ENCODE results near the gene ZBED6. TPM values are rescaled to one million over a fixed set of nuclear protein-coding genes. Genes with fewer than 3 reads are reported as not detected.

ZBED6 gene
- total RNA-seq, 1 experiment from 2014 or later: 13.4 TPM

DNA sequence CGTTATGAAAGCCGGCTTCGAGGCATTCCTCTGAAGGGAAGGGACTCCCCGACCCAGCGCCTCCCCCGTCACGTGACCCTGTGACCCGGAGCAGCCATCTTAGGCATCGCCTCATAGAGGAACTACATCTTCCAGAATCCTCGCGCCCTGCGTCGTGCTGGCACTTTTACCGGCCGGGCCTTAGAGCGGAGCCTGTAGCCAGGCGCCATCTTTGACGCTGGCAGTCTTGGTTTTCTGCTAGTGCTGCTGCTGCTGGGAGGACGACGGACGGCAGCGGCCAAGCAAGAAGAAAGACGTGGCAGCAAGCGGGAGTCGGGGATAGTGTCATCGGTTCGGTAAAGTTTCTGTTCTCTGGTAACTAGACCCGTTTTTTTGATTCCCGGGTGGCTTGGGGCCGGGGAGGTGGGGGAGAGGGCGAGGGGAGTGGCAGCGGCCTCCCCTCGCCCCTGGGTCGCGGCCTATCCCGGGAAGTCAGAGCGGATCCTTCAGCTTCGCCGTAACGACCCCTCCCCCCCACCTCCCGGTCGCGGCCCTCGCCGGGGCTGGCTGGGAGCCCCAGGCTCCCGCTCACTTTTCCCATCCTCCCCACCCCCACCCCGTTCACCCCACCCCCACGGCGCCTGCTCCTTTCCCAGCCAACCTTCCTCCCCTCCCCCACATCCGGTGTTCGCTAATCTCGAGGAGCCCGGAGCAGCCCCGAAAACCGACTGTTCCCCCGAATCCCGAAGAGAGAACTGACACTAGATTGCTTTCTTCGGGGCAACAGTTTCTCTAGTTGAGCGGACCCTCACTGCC is at the start of gene ZBED6, which contains the start of gene ZC3H11A (continued):
- TF ChIP-seq, protein P1, sequence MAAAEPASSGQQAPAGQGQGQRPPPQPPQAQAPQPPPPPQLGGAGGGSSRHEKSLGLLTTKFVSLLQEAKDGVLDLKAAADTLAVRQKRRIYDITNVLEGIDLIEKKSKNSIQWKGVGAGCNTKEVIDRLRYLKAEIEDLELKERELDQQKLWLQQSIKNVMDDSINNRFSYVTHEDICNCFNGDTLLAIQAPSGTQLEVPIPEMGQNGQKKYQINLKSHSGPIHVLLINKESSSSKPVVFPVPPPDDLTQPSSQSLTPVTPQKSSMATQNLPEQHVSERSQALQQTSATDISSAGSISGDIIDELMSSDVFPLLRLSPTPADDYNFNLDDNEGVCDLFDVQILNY (CRISPR knock-in tag; IDR thresholded peaks at IDR 0.05): no peak
- TF ChIP-seq, protein P2, sequence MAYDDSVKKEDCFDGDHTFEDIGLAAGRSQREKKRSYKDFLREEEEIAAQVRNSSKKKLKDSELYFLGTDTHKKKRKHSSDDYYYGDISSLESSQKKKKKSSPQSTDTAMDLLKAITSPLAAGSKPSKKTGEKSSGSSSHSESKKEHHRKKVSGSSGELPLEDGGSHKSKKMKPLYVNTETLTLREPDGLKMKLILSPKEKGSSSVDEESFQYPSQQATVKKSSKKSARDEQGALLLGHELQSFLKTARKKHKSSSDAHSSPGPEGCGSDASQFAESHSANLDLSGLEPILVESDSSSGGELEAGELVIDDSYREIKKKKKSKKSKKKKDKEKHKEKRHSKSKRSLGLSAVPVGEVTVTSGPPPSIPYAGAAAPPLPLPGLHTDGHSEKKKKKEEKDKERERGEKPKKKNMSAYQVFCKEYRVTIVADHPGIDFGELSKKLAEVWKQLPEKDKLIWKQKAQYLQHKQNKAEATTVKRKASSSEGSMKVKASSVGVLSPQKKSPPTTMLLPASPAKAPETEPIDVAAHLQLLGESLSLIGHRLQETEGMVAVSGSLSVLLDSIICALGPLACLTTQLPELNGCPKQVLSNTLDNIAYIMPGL (CRISPR knock-in tag; IDR thresholded peaks at IDR 0.05): no peak
- TF ChIP-seq IRF2 (CRISPR knock-in tag; IDR thresholded peaks at IDR 0.05; ENCODE audit: borderline replicate concordance, low read depth): no peak
- TF ChIP-seq NR1H2 (CRISPR knock-in tag; IDR thresholded peaks at IDR 0.05): no peak
- TF ChIP-seq, protein P3, sequence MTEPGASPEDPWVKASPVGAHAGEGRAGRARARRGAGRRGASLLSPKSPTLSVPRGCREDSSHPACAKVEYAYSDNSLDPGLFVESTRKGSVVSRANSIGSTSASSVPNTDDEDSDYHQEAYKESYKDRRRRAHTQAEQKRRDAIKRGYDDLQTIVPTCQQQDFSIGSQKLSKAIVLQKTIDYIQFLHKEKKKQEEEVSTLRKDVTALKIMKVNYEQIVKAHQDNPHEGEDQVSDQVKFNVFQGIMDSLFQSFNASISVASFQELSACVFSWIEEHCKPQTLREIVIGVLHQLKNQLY (CRISPR knock-in tag; IDR thresholded peaks at IDR 0.05): no peak
- TF ChIP-seq MXD4 (CRISPR knock-in tag; IDR thresholded peaks at IDR 0.05; ENCODE audit: borderline replicate concordance): no peak
- TF ChIP-seq, protein P4, sequence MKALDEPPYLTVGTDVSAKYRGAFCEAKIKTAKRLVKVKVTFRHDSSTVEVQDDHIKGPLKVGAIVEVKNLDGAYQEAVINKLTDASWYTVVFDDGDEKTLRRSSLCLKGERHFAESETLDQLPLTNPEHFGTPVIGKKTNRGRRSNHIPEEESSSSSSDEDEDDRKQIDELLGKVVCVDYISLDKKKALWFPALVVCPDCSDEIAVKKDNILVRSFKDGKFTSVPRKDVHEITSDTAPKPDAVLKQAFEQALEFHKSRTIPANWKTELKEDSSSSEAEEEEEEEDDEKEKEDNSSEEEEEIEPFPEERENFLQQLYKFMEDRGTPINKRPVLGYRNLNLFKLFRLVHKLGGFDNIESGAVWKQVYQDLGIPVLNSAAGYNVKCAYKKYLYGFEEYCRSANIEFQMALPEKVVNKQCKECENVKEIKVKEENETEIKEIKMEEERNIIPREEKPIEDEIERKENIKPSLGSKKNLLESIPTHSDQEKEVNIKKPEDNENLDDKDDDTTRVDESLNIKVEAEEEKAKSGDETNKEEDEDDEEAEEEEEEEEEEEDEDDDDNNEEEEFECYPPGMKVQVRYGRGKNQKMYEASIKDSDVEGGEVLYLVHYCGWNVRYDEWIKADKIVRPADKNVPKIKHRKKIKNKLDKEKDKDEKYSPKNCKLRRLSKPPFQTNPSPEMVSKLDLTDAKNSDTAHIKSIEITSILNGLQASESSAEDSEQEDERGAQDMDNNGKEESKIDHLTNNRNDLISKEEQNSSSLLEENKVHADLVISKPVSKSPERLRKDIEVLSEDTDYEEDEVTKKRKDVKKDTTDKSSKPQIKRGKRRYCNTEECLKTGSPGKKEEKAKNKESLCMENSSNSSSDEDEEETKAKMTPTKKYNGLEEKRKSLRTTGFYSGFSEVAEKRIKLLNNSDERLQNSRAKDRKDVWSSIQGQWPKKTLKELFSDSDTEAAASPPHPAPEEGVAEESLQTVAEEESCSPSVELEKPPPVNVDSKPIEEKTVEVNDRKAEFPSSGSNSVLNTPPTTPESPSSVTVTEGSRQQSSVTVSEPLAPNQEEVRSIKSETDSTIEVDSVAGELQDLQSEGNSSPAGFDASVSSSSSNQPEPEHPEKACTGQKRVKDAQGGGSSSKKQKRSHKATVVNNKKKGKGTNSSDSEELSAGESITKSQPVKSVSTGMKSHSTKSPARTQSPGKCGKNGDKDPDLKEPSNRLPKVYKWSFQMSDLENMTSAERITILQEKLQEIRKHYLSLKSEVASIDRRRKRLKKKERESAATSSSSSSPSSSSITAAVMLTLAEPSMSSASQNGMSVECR (CRISPR knock-in tag; IDR thresholded peaks at IDR 0.05; ENCODE audit: borderline replicate concordance): 0 out of 2 replicates have a peak, but pooled peaks have one; percentile 23
- TF ChIP-seq NR3C1 (CRISPR knock-in tag; conservative IDR thresholded peaks at IDR 0.05; ENCODE audit: low read depth): no peak
- TF ChIP-seq TP53 (CRISPR knock-in tag; IDR thresholded peaks at IDR 0.05): no peak
- TF ChIP-seq, protein P5, sequence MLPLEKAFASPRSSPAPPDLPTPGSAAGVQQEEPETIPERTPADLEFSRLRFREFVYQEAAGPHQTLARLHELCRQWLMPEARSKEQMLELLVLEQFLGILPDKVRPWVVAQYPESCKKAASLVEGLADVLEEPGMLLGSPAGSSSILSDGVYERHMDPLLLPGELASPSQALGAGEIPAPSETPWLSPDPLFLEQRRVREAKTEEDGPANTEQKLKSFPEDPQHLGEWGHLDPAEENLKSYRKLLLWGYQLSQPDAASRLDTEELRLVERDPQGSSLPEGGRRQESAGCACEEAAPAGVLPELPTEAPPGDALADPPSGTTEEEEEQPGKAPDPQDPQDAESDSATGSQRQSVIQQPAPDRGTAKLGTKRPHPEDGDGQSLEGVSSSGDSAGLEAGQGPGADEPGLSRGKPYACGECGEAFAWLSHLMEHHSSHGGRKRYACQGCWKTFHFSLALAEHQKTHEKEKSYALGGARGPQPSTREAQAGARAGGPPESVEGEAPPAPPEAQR (CRISPR knock-in tag; IDR thresholded peaks at IDR 0.05): no peak
- TF ChIP-seq, protein P6, sequence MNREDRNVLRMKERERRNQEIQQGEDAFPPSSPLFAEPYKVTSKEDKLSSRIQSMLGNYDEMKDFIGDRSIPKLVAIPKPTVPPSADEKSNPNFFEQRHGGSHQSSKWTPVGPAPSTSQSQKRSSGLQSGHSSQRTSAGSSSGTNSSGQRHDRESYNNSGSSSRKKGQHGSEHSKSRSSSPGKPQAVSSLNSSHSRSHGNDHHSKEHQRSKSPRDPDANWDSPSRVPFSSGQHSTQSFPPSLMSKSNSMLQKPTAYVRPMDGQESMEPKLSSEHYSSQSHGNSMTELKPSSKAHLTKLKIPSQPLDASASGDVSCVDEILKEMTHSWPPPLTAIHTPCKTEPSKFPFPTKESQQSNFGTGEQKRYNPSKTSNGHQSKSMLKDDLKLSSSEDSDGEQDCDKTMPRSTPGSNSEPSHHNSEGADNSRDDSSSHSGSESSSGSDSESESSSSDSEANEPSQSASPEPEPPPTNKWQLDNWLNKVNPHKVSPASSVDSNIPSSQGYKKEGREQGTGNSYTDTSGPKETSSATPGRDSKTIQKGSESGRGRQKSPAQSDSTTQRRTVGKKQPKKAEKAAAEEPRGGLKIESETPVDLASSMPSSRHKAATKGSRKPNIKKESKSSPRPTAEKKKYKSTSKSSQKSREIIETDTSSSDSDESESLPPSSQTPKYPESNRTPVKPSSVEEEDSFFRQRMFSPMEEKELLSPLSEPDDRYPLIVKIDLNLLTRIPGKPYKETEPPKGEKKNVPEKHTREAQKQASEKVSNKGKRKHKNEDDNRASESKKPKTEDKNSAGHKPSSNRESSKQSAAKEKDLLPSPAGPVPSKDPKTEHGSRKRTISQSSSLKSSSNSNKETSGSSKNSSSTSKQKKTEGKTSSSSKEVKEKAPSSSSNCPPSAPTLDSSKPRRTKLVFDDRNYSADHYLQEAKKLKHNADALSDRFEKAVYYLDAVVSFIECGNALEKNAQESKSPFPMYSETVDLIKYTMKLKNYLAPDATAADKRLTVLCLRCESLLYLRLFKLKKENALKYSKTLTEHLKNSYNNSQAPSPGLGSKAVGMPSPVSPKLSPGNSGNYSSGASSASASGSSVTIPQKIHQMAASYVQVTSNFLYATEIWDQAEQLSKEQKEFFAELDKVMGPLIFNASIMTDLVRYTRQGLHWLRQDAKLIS (CRISPR knock-in tag; IDR thresholded peaks at IDR 0.05; ENCODE audit: borderline replicate concordance): no peak
- no peak for TF ChIP-seq JAZF1 (CRISPR knock-in tag; IDR thresholded peaks at IDR 0.05)
- TF ChIP-seq, protein P7, sequence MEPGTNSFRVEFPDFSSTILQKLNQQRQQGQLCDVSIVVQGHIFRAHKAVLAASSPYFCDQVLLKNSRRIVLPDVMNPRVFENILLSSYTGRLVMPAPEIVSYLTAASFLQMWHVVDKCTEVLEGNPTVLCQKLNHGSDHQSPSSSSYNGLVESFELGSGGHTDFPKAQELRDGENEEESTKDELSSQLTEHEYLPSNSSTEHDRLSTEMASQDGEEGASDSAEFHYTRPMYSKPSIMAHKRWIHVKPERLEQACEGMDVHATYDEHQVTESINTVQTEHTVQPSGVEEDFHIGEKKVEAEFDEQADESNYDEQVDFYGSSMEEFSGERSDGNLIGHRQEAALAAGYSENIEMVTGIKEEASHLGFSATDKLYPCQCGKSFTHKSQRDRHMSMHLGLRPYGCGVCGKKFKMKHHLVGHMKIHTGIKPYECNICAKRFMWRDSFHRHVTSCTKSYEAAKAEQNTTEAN (CRISPR knock-in tag; IDR thresholded peaks at IDR 0.05): no peak
- TF ChIP-seq RELA (CRISPR knock-in tag; IDR thresholded peaks at IDR 0.05; ENCODE audit: borderline replicate concordance): no peak
- TF ChIP-seq, protein P8, sequence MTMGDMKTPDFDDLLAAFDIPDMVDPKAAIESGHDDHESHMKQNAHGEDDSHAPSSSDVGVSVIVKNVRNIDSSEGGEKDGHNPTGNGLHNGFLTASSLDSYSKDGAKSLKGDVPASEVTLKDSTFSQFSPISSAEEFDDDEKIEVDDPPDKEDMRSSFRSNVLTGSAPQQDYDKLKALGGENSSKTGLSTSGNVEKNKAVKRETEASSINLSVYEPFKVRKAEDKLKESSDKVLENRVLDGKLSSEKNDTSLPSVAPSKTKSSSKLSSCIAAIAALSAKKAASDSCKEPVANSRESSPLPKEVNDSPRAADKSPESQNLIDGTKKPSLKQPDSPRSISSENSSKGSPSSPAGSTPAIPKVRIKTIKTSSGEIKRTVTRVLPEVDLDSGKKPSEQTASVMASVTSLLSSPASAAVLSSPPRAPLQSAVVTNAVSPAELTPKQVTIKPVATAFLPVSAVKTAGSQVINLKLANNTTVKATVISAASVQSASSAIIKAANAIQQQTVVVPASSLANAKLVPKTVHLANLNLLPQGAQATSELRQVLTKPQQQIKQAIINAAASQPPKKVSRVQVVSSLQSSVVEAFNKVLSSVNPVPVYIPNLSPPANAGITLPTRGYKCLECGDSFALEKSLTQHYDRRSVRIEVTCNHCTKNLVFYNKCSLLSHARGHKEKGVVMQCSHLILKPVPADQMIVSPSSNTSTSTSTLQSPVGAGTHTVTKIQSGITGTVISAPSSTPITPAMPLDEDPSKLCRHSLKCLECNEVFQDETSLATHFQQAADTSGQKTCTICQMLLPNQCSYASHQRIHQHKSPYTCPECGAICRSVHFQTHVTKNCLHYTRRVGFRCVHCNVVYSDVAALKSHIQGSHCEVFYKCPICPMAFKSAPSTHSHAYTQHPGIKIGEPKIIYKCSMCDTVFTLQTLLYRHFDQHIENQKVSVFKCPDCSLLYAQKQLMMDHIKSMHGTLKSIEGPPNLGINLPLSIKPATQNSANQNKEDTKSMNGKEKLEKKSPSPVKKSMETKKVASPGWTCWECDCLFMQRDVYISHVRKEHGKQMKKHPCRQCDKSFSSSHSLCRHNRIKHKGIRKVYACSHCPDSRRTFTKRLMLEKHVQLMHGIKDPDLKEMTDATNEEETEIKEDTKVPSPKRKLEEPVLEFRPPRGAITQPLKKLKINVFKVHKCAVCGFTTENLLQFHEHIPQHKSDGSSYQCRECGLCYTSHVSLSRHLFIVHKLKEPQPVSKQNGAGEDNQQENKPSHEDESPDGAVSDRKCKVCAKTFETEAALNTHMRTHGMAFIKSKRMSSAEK (CRISPR knock-in tag; IDR thresholded peaks at IDR 0.05; ENCODE audit: borderline replicate concordance): no peak
- TF ChIP-seq, protein P9, sequence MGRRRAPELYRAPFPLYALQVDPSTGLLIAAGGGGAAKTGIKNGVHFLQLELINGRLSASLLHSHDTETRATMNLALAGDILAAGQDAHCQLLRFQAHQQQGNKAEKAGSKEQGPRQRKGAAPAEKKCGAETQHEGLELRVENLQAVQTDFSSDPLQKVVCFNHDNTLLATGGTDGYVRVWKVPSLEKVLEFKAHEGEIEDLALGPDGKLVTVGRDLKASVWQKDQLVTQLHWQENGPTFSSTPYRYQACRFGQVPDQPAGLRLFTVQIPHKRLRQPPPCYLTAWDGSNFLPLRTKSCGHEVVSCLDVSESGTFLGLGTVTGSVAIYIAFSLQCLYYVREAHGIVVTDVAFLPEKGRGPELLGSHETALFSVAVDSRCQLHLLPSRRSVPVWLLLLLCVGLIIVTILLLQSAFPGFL (CRISPR knock-in tag; IDR thresholded peaks at IDR 0.05; ENCODE audit: borderline replicate concordance): no peak

Measured in WTC11 (cell line).